ENCODE data around the gene MMP17.

GRCh38 chr12:131824450-131824849, 3.7 kb upstream of the MMP17 start:
- TF ChIP-seq POLR2AphosphoS5 (IDR thresholded peaks at IDR 0.05; ENCODE audit: low read depth, low read length): no peak
- no peak for TF ChIP-seq POLR2A (IDR thresholded peaks at IDR 0.05; ENCODE audit: low read depth, low read length)
- TF ChIP-seq TAF1 (IDR thresholded peaks at IDR 0.05; ENCODE audit: low read depth, low read length): no peak

Data from GM12891 (cell line).